Astrocyte of the spinal cord (primary cell): ENCODE measurements around the gene PSAT1.

Experiments used
- DNase-seq: peaks from one replicate; pipeline ENCODE4 v3.0.0; 2011; ENCODE audit warnings: low read depth, low spot score
- H3K4me3 ChIP-seq: 2 replicates; pipeline ENCODE4 v1.5.1; 2011; ENCODE audit warnings: low read depth, mild to moderate bottlenecking, low read length, moderate library complexity
- CTCF ChIP-seq: IDR thresholded peaks from 2 replicates; pipeline ENCODE4 v1.5.1; 2012; ENCODE audit warnings: low read depth, mild to moderate bottlenecking, low read length, inconsistent platforms
- in situ Hi-C: cut with HindIII; loops from 2 replicates; pipeline ENCODE4 v1.10.0; 2017; ENCODE audit warnings: low sequenced_read_pairs

The PSAT1 gene

DNA sequence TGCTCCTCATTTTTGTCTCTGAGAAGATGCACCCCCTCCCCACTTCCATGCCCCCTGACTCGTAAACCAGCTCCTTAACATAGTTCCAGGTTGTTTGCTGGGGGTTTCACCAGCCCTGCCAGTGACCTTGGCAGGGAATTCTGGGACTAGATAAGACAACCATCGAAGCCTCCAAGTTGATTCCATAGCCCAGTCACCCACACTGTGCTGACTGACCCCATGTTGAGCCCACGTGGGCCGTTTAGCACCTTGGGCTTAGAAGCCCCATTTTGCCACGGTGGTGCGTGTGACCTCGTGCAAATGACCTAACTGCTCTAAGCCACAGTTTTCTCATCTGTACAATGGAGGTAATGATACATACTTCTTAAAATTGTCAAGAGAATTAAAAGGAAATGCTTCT, 24.6 kb downstream of the PSAT1 start:
- no peak overlapping the region for H3K4me3 ChIP-seq
- no peak for DNase-seq
- TF ChIP-seq CTCF, result no peak
- in situ Hi-C loops, result no loop called here

GRCh38 chr9:78324068-78324650, 27.2 kb downstream of the PSAT1 start:
- in situ Hi-C loops, result no loop called here

GRCh38 chr9:78324682-78325081, 27.8 kb downstream of the PSAT1 start:
- no peak overlapping the region for H3K4me3 ChIP-seq
- no peak for TF ChIP-seq CTCF
- in situ Hi-C loops, result no loop called here
- no peak for DNase-seq

More at GRCh38 chr9:78324068-78324650, 27.2 kb downstream of the PSAT1 start:
- TF ChIP-seq CTCF, result no peak
- no peak overlapping the region for H3K4me3 ChIP-seq
- no peak for DNase-seq

- in situ Hi-C loops, result no loop called here
- DNase-seq, result peak; percentile 73
- TF ChIP-seq CTCF, result no peak
- no peak overlapping the region for H3K4me3 ChIP-seq
Observed at GRCh38 chr9:78325343-78325742, 28.4 kb downstream of the PSAT1 start.

GRCh38 chr9:78325846-78326360, 29.0 kb downstream of the PSAT1 start:
- in situ Hi-C loops, result no loop called here
- H3K4me3 ChIP-seq, result no peak overlapping the region

GRCh38 chr9:78326564-78326963, 29.6 kb downstream of the PSAT1 start:
- DNase-seq, result no peak
- no peak overlapping the region for H3K4me3 ChIP-seq
- TF ChIP-seq CTCF, result no peak
- in situ Hi-C loops, result no loop called here

More at GRCh38 chr9:78325846-78326360, 29.0 kb downstream of the PSAT1 start:
- no peak for DNase-seq
- no peak for TF ChIP-seq CTCF

- TF ChIP-seq CTCF, result no peak
- in situ Hi-C loops, result no loop called here
- no peak for DNase-seq
- no peak overlapping the region for H3K4me3 ChIP-seq
Observed at GRCh38 chr9:78332381-78332780, 35.5 kb downstream of the PSAT1 start.
